DMS53 treated with DMSO at 0.1 percent for 48 hours (cell line): Measurements from ENCODE around the gene CDC14A.
"Not testable (repeated sequence)": the region's sequence is repeated elsewhere in the genome, so short reads cannot be mapped to it uniquely, and the experiment has no call there.

Experiments used
- DNase-seq: peaks from one replicate; lab custom pipeline; 2025; ENCODE audit not compliant: unreplicated experiment; lab: John Stamatoyannopoulos, UW

Gene CDC14A

GRCh38 chr1:100396651-100397050, 44.3 kb downstream of the CDC14A start:
- DNase-seq, result no peak

DNA sequence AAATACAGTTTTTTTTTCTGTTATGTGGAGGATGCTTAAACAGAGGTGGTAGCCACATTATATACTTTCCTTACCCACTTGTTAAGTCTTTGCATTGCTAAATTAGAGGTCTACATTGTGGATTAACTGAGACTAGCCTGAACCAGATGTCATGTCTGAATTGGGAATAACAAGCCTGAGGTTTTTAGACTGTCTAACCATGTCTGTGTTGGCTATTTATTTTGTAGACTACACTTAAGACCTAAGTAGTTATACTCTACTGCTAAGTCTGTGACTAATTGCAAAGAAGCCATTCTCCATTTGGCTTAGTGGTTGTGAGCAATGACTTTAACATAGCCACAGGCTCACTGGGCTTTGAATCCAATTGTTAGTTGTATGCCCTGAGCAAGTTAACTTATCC, 45.4 kb downstream of the CDC14A start:
- DNase-seq, result no peak

DNA sequence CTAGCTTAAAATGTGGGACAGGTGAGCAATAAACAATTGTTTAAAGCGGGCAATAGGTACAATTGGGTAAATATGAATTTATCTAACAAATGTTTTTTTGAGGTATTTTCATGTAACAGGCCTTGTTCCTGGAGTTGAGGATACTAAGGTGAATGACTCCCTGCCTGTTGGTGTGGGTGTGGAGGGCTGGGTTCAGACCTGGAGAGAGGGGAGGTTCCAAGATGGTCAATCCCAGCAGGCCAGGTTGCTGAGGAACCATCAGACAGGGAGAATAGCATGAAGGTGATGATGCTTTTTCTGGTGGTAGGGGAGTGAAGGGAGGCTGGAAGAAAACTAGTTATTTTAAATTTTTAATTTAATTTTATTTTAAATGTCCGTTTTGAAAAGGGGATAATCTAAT, 46.3 kb downstream of the CDC14A start:
- DNase-seq, result no peak

DNA sequence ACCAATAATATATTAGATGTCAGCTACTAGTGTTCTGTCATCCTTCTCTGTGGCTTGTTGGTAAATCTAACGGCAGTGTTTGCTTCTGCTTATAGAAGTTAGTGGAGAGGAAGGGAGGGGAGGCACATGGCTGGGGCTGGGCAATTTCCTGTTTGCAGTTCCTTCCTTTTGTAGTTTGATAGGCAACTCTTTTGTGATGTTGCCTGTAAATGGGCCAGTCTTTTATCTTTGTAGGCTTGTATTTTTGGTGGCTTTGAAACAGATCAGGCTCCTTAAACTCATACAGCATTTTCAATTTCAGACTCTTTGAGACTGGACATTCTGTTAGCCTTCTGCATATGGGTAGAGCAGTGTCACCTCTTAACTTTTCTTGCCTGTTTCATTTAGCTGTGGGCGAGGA, 48.1 kb downstream of the CDC14A start:
- peak; percentile 57 for DNase-seq

DNA sequence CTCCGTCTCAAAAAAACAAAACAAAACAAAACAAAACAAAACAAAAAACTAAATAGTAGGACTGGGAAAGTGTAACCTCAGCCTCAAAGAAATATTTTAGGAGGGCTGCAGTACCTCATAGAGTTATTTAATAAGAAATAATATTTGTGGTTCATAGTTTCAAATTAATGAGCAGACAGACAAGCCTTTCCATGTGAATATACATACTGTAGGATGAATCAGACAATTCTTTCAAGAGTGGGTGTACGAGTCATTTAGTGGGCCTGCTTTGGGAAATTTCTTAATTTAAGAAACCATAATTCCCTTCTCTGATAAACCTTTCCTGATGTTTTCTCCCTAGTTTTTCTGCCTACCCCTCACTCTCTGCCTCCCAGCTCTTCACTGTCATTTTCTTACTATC, 52.5 kb downstream of the CDC14A start:
- no peak for DNase-seq

GRCh38 chr1:100405902-100406301, 53.6 kb downstream of the CDC14A start:
- not testable (repeated sequence) for DNase-seq

GRCh38 chr1:100407390-100407789, 55.1 kb downstream of the CDC14A start:
- DNase-seq, result not testable (repeated sequence)

GRCh38 chr1:100411019-100411418, 58.7 kb downstream of the CDC14A start:
- DNase-seq, result no peak

DNA sequence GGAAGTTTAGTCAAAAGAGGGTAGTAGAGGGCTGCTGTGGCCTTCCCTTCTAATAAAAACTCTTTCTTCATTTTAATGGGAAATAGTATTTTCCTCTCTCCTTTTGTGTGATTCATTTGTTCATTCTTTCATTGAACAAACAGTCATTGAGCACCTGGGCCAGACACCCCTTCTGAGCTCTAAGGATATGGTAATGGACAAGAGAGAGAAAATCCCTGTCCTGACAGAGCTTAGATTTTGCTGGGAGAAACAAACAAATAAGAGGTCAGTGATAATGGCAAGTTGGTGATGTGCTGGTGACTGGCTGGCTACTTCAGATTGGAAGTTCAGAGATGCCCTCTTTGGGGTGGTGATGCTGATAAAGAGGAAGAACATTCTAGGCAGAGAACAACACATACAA, 59.3 kb downstream of the CDC14A start:
- no peak for DNase-seq

- DNase-seq, result no peak
These were observed 60.7 kb downstream of the CDC14A start for GRCh38 chr1:100413035-100413434.

- DNase-seq, result peak; percentile 32
These were observed 62.6 kb downstream of the CDC14A start for GRCh38 chr1:100414693-100415497.

DNA sequence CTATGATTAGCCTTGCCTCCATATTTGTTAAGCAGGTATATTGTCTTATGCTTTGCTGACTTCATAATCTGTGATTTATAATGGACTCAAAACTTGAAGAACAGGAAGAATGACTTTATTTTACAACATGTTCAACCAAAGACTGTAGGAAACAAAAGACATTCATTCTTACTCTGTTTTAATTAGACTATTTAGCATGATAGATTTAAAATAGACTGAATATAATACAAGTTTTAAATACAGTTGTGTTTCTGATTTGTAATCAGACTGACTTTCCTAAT, 63.1 kb downstream of the CDC14A start:
- DNase-seq, result peak; percentile 38

GRCh38 chr1:100419072-100419471, 66.8 kb downstream of the CDC14A start:
- DNase-seq, result no peak

DNA sequence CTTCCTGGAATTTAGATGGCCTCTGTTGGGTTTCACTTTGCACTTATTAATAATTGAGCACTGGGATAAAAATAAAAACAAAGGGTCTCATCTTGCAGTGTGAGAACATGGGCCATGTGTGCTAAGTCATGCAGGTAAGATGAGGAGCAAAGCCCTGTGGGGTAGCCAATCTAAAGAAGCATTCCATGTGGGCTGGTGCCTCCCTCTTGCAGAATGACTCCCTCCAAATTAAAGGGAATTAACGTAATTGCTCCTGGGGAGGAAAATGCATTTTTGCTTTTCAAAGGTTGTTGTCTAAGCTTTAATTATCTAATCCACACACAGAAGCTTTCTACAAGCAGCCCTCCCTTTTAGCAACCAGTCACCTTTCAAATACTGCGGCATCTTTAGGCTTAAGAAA, 69.8 kb downstream of the CDC14A start:
- no peak for DNase-seq

DNA sequence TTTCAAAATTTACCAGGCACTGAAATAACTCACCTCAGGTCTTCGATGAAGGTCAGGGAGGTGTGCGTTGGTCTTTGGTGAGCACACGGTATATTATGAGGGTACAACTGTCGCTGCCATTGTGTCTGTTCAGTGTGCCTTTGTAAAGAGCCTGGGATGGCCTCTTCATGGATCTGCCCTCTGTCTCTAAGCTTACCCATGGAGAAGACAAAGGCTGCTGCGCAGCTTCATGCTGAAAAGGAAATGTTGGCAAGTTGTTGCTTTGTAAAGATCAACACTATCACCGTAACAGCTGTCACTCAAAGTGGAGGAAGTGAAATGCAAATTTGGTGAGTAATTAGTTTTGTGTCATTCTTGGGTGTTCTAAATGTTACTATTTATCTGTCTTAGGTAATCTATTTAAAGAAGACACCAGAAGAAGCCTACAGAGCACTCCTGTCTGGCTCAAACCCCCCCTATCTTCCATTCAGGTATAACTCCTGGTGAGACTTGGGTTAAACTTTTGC, 71.6 kb downstream of the CDC14A start:
- DNase-seq, result no peak

- no peak for DNase-seq
These were observed 75.9 kb downstream of the CDC14A start for GRCh38 chr1:100428160-100428559.

GRCh38 chr1:100430325-100430756, 78.0 kb downstream of the CDC14A start:
- no peak for DNase-seq

- no peak for DNase-seq
These were observed 79.6 kb downstream of the CDC14A start for GRCh38 chr1:100431954-100432353.

DNA sequence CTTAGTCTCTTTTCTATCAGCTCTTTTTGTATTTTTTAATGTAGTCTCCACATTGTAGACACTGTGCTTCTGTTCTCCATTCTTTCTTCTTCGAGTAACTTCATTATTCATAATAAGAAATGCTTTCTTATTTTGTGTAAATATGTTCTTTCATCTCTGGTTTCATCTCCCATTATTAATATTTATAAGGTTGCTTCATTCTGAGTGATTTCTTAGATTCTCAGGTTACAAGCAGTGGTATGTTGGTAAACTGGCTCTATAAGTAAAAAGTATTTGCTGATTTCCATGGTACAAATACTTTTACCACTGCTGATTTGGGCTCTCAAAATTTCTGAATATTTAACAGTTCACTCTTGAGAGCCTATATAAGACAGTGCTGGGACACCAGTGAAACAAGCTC, 81.3 kb downstream of the CDC14A start:
- no peak for DNase-seq

GRCh38 chr1:100434831-100435230, 82.5 kb downstream of the CDC14A start:
- DNase-seq, result no peak

DNA sequence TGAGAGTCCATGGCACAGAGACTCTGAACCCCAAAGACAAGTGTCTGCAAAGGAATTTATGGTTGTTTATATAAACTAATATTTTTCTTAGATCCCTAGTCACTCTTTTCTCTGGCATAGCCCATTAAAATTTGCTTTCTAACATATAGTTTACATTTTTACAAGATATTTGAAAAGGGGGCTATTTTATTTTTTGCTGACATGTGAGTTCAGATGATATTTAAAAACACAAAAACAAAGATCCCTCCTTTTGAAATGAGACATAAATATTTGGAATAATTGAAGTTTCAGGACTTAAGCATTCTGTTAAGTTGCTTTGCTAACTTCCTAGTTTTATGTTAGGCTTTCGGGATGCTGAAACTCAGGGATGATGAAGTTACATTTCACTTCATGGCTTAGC, 86.1 kb downstream of the CDC14A start:
- no peak for DNase-seq

- DNase-seq, result no peak
These were observed 86.5 kb downstream of the CDC14A start for GRCh38 chr1:100438789-100439188.
